HG03139 (cell line): ENCODE data around the gene LRRC49.
"Not testable (repeated sequence)": the region's sequence is repeated elsewhere in the genome, so short reads cannot be mapped to it uniquely, and the experiment has no call there.

ENCODE experiments used
- ATAC-seq: cut with Tn5 transposase; IDR thresholded peaks from one replicate; pipeline ENCODE4 v1.9.1; 2021; ENCODE audit not compliant: unreplicated experiment

Gene LRRC49

DNA sequence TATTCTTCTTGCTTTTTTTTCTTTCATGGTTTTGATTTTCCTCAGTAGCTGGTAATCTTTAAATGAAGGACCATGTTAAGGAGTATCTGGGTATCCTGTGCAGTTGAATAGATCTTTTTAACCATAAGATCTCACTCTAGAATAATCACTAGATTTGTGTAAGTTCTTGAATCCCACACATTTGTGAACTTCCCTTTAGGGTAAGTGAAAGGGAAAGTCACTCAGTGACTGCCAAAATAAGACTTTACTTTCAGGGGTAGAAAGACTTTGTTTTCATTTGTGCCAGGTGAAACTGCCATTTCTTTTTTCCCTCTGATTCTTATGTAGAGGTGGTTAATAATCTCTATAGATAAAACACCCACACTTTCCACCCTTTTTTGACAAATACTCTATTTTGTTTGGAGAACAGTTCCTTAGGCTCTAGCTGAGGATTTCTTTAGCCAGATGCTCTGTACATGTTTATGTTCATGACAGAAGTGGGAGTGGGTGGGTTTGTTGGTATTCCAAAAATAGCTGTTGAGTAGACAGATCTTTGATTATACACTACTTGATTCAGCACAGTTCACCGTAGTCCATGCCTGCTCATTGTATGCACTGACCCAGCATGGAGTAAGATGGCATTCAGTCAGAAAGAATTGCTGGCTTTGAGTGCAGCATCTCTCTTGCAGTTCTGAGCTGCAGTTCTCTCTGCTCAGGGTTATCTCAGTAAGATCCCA is 28.5 kb downstream of the LRRC49 start:
- ATAC-seq, result no peak

DNA sequence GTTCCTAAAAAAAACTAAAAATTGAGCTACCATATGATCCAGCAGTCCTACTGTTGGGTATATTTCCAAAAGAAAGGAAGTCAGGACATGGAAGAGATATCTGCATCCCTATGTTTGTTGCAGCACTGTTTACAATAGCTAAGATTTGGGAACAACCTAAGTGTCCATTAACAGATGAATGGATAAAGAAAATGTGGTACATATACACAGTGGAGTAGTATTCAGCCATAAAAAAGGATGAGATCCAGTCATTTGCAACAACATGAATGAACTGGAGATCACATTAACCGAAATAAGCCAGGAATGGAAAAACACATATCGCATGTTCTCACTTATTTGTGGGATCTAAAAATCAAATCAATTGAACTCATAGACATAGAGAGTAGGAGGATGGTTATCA is 29.5 kb downstream of the LRRC49 start:
- no peak for ATAC-seq

DNA sequence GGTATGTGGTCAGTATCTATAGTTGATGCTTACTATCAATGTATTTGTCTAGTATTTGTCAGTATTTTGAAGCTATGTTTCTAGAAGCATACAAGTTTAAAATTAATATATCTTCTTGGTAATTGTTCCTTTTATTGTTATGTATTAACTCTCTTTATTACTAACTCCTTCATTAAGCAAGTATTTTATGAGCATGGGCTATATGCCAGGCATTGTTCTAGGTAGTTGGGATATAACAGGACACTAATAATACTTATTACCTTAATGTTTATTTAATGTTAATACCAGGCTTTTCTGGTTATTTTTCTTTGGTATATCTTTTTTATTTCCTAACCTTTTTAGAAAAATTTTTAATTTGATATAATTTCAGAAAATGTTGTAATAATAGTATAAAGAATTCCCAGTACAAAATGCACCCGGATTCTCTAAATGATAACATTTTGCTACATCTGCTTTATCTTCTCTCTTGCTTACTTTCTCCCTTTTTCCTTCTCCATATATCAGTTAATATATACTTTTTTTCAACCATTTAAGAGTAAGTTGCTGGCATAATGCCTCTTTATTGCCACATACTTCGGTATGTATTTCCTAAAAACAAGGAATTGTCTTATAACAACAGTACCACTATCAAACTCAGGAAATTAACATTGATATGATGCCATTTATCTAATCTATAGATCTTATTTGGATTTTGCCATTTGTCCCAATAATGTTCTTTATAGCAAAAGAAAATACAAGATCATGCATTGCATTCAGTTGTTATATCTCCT is 30.9 kb downstream of the LRRC49 start:
- no peak for ATAC-seq

DNA sequence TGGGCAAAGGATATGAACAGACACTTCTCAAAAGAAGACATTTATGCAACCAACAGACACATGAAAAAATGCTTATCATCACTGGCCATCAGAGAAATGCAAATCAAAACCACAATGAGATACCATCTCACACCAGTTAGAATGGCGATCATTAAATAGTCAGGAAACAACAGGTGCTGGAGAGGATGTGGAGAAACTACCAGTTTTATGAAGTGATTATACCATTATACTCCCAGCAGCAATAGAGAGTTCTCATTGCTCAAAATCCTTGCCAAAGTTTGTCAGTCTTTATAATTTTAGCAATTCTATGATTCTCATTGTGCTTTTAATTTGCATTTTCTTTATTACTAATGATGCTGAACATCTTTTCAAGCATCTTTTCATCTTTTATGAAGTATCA is 34.3 kb downstream of the LRRC49 start:
- not testable (repeated sequence) for ATAC-seq

DNA sequence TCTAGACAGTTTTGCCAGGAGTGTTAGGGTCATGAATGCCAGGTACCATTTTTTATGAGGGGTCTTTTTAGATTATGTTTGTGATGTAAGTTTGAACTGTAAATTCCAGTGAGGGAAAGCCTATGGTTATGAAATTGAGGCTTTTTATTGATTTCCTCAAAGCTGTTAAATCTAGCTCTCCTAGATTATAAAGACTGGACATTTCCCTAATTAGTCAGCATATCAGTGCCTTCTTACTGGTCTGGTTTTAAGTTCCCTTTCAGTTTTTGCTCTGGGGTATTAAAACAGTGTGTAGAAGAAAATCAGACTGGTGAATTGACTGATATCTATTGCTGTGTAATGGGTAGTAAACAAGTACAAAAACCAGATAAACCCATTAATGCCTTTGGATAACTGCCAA is 39.2 kb downstream of the LRRC49 start:
- no peak for ATAC-seq

DNA sequence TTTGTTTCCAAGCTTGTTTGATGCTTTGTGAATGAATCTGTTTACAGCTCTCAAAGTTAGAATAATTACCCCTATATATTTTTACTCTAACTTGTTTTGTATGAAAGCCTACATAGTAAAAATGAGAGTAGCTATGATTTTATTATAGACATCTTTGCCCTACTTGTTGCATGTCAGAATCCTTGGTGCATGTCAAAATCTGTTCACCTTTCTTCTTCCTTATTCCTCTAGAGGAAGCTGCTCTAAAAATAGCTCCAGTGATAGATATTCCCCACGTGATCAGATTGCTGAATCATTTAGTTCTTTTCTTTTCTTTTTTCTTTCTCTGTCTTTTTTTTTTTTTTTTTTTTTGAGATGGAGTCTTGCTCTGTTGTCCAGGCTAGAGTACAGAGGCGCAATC is 39.8 kb downstream of the LRRC49 start:
- no peak for ATAC-seq

DNA sequence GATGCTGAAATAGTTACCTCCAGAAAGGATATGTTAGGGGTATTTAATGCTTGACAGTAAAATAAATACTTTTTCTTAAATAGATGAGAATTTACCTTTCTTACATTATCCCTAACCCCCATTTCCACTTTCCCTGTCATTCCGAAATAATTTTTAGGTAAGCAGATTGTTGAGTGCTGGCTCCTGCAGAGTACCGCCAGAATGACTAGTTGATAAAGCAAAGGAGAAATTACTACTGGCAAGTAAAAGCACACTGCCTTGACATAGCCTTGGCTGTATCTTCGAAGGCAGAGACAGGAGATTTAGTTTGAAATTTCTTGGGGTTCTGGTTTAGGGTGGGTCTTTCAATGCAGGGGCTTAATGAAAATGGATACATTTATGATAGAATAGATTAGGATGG is 40.8 kb downstream of the LRRC49 start:
- no peak for ATAC-seq

DNA sequence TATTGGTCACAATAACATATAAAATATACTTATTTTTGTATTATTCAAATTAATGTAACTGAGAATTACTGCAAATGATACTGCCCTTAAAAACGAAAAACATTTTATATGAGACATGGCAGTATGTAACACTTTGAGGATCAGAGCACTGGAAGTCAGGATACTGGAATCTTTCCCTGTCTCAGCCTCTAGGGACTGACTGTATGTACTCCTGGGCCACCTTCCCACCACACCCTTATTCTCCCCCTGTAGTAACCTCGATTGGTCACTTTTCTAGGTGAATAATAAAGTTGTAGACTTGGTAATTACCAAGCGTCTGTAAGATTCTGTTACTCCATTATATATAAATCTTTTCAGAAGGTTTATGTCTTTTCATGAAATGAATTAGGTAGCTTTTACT is 43.0 kb downstream of the LRRC49 start:
- no peak for ATAC-seq

DNA sequence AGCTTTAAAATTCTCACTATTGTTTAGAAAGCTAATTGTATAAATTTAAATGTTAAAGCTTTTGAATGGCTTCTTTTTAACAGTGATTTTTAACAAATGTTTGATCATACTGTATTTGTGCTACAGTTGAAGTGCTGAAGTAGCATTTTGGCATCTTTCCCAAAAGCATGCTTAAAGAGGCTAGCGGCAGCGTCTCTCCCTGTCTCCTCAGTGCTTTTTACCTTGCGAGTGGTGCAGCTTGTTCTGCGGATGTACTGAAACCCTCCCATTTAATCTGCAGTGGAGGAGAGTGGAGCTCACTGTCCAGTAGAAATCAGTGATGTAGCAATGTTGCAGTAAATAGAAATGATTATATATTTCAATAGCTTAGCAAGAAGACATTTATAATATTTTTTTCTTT is 43.7 kb downstream of the LRRC49 start:
- ATAC-seq, result no peak

DNA sequence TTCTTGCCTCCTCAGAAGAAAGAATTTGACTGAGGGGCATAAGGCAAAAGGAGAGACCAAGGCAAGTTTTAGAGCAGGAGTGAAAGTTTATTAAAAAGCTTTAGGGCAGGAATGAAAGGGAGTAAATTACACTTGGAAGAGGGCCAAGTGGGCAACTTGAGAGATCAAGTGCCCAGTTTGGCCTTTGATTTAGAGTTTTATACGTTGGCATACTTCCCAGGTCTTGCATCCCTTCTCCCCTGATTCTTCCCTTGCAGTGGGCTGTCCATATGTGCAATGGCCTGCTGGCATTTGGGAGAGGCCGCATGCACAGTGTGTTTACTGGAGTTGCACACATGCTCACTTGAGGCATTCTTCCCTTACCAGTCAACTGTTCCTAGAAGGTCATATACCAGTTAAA is 50.7 kb downstream of the LRRC49 start:
- not testable (repeated sequence) for ATAC-seq

DNA sequence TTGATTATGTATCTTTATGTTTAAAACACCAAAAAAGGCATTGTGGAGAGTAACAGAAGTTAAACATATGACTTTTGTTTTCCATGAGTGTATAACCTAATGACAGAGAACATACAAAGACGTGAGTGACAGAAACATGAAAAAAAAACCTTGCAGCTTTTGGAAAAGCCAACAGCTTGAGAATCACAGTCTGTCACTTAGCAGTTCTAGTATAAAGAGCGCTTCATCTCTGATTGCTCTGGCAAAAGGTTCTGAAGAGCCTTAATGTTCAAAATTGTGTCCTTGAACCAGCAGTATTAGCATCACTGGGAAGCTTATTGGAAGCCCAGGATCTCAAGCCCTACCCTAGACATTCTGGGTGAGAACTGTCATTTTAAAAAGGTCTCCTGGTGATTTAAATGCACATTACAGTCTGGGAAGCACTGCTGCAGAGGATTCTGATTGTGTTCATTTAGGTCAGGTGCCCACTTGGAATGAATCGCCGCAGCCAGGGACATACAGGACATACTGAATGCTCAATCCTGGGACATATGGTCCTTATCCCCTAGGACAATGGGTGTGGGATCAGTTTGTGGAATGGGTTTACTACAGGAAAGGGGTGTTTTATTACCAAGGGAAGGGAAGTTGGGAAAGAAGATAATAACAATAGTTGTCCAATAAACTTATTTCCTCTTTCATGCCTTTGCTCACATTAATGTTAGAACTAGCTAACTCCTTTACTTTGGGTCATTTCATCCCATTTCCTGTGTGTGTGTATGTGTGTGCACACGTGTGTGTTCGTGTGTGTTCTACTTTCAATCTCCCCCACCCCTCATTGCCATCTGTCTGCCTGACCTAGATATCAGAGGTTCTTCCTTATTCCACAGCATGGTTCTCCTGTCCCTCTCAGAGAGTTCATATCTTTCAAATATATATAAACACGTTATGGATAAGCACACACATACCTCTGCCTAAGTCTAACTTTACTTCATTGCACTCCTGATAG is 55.0 kb downstream of the LRRC49 start:
- no peak for ATAC-seq

DNA sequence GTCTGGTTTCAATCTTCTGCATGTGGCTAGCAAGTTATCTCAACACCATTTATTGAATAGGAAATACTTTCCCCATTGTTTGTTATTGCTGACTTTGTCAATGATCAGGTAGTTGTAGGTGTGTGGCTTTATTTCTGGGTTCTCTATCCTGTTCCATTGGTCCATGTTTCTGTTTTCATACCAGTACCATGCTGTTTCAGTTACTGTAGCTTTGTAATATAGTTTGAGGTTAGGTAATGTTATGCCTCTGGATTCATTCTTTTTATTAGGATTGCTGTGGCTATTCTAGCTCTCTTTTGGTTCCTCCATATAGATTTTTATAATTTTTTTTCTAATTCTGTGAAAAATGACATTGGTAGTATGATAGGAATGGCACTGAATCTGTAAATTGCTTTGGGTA is 58.3 kb downstream of the LRRC49 start:
- ATAC-seq, result no peak

DNA sequence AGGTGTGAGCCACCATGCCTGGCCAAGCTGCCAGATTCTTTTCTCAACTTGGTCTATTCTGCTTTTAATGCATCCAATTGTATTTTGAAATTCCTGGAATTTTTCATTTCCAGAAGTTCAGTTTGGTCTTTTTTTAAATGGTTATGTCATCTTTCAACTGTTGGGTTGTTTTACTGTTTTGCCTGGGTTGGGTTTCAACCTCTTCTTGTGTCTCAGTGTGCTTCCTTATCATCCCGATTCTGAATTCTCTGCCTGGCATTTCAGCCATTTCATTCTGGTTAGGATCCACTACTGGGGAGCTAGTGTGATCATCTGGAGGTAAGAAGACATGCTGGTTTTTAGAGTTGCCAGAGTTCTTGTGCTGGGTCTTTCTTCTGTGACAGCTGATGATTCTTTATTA is 61.5 kb downstream of the LRRC49 start:
- no peak for ATAC-seq

DNA sequence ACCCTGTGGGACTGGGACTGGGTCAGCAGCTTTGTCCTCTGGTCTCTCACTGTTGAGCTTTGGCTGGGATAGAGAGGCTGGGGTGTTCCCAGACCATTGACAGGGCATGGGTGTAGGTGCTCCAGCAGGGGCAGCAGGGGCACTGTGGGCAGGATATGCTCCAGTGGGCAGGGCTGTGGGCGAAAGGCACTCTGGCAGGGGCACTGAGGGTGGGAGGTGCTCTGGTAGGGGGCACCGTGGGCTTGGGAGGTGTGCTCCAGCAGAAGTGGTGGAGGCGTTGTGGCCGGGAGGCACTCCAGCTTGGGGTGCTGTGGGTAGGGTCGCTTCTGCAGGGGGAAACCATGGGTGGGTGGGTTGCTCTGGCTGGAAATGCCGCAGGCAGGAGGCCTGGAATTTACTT is 62.1 kb downstream of the LRRC49 start:
- ATAC-seq, result no peak

DNA sequence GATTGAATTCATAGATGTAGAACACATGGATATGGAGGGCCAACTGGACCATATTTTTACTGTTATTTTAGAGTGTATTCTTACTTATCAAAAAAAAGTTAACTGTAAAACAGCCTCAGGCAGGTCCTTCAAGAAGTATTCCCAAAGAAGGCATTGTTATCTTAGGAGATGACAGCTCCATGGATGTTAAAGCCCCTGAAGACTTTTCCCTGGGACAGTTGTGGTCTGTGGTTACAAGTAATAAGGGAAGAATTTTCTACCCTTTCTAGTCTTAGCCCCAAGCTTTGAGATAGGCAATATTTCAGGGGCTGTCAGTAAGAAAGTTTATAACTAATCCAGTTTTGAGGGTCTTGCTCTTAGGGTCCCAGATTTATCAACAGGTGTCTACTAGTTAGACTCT is 62.5 kb downstream of the LRRC49 start:
- ATAC-seq, result no peak

DNA sequence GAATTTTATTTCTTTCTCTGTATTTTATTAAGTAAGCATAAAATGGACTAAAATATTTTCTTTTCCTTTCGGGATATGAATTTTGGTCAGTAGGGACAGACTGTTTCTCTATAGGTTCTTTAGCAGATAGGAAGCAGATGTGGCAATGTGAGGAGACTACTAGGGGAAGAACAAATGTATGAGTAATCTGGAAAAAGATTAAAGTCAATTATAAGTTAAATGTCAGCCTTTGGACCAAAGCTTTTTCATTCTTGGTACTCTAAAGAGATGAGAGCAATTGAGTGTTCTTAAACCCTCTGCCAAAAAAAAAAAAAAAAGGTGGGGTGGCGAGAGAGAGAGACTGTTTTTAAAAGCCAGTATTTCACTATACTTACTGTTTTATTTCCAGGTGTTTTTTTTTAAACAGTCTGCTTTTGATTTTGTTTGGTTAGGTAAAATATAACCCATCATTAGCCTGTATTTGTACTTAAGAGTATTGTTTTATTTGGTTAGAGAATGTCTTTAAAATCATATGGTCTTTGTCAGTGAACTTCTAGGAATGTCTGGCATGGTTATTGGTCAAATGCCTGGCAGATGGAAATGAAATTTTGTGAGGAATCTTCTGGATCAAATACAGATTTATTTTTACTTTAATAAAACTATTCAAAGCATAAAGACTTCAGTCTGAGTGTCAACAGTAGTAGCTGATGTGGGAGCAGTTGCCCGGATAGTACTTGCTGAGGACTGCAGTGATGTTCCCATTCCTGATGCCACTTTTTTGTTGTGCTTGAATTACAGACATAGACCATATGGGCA is 63.8 kb downstream of the LRRC49 start:
- ATAC-seq, result no peak

DNA sequence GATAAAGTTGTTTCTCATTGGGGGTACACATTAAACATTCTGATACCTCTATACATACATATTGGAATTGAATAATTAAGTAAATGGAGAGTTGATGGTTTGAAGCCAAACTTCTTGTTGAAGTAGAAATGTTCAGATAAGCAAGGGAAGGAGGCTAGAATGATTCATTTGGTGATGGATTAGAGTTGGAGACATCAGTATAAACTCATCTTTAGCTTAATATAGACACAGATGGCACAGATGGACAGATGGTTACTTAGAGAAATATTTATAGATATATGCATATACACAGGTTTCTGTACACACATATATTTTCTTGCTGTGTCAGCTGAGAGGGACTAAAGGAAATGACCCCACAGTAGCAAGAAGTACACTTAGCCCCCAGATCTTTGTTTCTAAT is 69.5 kb downstream of the LRRC49 start:
- no peak for ATAC-seq

DNA sequence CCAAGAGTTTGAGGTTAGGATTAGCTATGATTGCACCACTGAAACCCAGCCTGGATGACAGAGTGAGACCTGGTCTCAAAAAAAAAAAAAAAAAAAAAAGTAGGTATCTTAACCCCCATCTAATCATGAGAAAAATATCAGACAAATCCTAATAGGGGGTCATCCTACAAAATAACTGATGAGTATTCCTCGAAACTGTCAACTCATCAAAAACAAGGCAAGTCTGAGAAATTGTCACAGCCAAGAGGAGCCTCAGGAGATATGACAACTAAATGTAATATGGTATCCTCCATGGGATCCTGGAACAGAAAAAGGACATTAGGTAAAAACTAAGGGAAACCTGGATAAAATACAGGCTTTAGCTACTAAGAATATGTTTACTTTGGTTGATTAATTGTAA is 70.6 kb downstream of the LRRC49 start:
- ATAC-seq, result no peak

DNA sequence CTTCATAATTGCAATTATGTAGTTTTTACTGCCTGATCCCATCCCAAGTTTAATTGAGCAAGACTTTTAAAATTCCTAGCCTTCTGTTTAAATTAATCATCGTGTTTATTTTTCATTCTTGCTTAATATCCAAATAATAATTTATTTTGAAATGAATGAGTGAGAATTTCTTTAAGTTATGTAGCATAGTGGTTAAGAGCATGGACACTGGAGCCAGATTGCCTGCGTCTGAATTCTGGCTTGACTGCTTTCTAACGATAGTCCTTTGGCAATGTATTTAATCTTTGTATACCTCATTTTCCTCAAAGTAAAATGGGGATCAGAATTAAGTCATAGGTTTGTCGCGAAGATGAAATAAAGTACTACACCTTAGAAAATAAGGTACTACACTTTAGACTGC is 71.4 kb downstream of the LRRC49 start:
- ATAC-seq, result no peak

DNA sequence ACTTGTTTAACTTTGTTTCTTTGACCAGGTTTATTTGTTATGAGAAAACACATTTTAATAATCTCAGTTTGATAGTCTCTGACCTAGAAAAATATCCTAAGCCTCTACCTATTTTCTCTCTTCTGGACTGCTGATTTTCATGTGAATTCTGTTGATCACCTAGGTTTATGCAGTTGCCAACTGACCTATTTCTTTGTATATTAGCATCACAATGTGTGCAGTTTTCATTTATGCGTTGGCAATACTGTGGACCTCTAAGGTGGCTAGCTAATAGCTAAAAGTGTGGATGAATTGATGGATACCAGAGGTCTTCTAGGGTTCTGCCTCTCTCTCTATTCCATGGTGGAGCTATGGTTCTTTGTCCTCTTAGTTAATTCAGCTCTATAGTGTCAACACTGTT is 72.1 kb downstream of the LRRC49 start:
- ATAC-seq, result no peak

DNA sequence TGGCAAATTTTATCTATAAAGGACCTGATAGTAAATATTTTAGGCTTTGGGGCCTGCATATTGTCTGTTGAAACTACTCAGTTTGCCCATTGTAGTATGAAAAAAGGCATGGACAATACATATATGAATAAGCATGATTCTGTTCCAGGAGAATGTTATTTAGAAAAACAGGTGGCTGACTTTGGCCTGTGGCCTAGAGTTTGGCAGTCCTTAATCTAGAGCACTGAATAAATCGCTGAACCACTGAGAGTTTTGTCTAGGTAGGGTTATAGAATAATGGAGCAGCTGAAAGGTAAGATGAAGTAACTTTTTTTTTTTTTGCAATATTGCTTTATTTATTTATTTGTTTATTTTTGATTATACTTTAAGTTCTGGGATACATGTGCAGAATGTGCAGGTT is 75.0 kb downstream of the LRRC49 start:
- ATAC-seq, result no peak
